Heart right ventricle (tissue), 16 donors: ENCODE results near the gene HERC3. TPM values are rescaled to one million over a fixed set of nuclear protein-coding genes. Genes with fewer than 3 reads are reported as not detected.

ENCODE experiments used
- ATAC-seq, 8 donors: fragments of 200-7000 bp; cut with Tn5 transposase; one replicate each; pipeline ENCODE4 v1.9.1; 2020; ENCODE audit warnings: mild to moderate bottlenecking in 8 of 8, moderate library complexity in 8 of 8, moderate number of reproducible peaks in 1 of 8
- DNase-seq, 2 donors: peaks; one replicate each; pipeline ENCODE4 v3.0.0-alpha.2; 2020
- H3K27ac ChIP-seq, 10 donors: fragments of 200-600 bp; sonication (generic) in 2 of 10; one replicate each; pipeline versions ENCODE4 v1.5.0 to v1.8.0; 2020 to 2022; ENCODE audit warnings: mild to moderate bottlenecking in 3 of 10
- H3K27me3 ChIP-seq, 7 donors: fragments of 200-600 bp; one replicate each; pipeline ENCODE4 v1.8.0; 2021 to 2022; ENCODE audit warnings: mild to moderate bottlenecking in 2 of 7
- H3K36me3 ChIP-seq, 9 donors: fragments of 200-600 bp; sonication (generic) in 1 of 9; one replicate each; pipeline versions ENCODE4 v1.5.0 to v1.8.0; 2020 to 2022; ENCODE audit warnings: mild to moderate bottlenecking in 2 of 9
- H3K4me1 ChIP-seq, 9 donors: fragments of 200-600 bp; sonication (generic) in 1 of 9; one replicate each; pipeline versions ENCODE4 v1.5.0 to v1.8.0; 2020 to 2022; ENCODE audit warnings: mild to moderate bottlenecking in 4 of 9
- H3K4me3 ChIP-seq, 10 donors: fragments of 200-600 bp; sonication (generic) in 2 of 10; one replicate each; pipeline versions ENCODE4 v1.5.0 to v1.8.0; 2020 to 2022; ENCODE audit warnings: mild to moderate bottlenecking in 7 of 10, moderate library complexity in 2 of 10
- H3K9me3 ChIP-seq, 11 donors: fragments of 200-600 bp in 10 of 11; sonication (generic) in 2 of 11; one replicate each; pipeline versions ENCODE4 v1.5.0 to v1.8.0; 2013 to 2022; ENCODE audit warnings: mild to moderate bottlenecking in 2 of 11, control low read depth in 1 of 11, moderate library complexity in 1 of 11
- WGBS, 2 donors: extraction: QIAGEN DNeasy Blood & Tissue Kit; methylation state at CpG; one replicate each; pipeline ENCODE4 v1.1.7; 2013; ENCODE audit warnings: inconsistent platforms in 1 of 2; 5-methylcytosine and 5-hydroxymethylcytosine counted together
- intact Hi-C, 10 donors: fragments of 100-400 bp; cut with DNase I; formaldehyde crosslinking; loops; one replicate each; pipeline versions ENCODE4 v1.11.1 to v1.14.2; 2022
- polyA plus RNA-seq, 2 donors: library from polyadenylated mRNA; stranded (reverse); fragments of 200-250 nt; gene quantifications; one replicate each; pipeline ENCODE4 v1.2.3, GENCODE V29; 2013
- total RNA-seq, 10 donors: library from RNA; stranded (reverse); fragmentation: NEBNext Ultra II Directional in 3 of 10; extraction: Animal tissue kit (Norgen Biotek cat#: 25700) in 3 of 10; gene quantifications; one replicate each; pipeline versions ENCODE4 v1.2.1 to v1.2.4, GENCODE V29; 2021 to 2023
- TF ChIP-seq, protein P1 (sequence below), 9 donors: fragments of 200-600 bp; sonication (generic) in 2 of 9; IDR thresholded peaks; one replicate each; pipeline versions ENCODE4 v1.5.0 to v1.8.0; 2021 to 2022; ENCODE audit warnings: antibody characterized with exemption in 9 of 9, mild to moderate bottlenecking in 5 of 9, moderate library complexity in 1 of 9
- donor health status: Arrhythmogenic right ventricular cardiomyopathy.
- donor health status: ischemic (EF 13 %, LVEDD 7.1; RV severe dilation, severe dysfunction).
- donor health status: healthy with polysubstance abuse.
- donor health status: DM: no; HTN: yes; CAD: no.
- donor health status: DM: no; HTN: no; CAD: no.
- donor health status: ischemic (EF 25% LVEDD 6.9; RV normal size, moderate dysfunction).
- donor health status: ischemic (EF 25% LVEDD 5.7; RV mildly dilated, moderate dysfunction).
- donor health status: healthy.
- donor health status: DM: yes; HTN: yes; CAD: no.
- donor health status: Ischemic cardiomyopathy.
- donor health status: ischemic (EF 35%, LVEDD 5.7; RV mildly dilated, moderate dysfunction).
- donor health status: nonischemic (EF 11% LVEDD 7.7; RV severe dilation, severe dysfunction).
- donor health status: DM: yes; HTN: yes; CAD: no.
- donor health status: PGD.
- donor health status: ischemic (EF 29% LVEDD 5.4; RV normal size, mild dysfunction).
- donor health status: nonischemic (EF 23%, LVEDD 6.1; RV moderate dilation, normal function).

Gene HERC3
- total and polyA plus RNA-seq, 12 donors: 8.5 to 62.6 (median 46.5) TPM

DNA sequence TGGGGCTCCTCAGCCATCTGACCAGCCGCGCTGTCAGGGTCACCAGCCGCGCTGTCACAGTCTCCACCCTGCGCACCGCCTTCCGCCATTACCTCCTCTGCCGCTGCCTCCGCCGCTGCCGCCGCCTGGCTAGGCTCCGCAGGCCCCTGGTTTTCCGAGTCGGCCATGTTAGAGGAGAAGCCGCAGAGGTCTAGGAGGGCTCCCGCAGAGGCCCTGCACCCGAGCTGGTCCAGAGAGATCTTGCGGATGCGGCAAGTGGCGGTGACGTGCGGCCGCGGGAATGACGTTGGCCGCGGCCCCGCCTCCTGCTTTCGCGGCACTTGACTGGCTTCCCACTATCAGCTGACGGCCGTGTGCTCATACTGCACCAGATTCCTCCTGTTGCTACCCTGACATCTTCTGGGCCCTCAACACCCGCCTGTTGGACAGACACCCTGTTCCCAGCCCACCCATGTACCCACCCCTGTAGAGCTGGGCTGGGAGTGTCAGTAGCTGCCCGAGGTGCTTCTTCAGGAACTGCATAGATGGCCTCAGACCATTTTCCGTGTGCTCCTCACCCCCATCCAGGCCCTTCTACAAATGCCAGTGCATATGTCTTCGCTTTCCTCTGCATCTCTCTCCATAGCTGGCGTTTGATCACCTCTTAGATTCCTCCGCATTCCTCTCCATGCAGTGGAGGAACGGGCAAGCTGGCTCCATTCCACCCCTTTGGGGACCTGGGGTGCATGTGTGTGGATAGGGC is 105.5 kb downstream of the HERC3 start, which contains the start of gene NAP1L5:
NAP1L5 (minus strand) TSS at position 242 of the 742 bp plus-strand sequence; CDS start at position 167, 75 bp downstream.
- DNase-seq (peak; percentile 67 to 70), ATAC-seq (peak; percentile 87 to 94 (median 92))
- peak within 1 kb of the TSS; percentile 47 to 84 (median 76) for H3K27ac ChIP-seq
- no peaks in the 10 kb centered on the region for H3K9me3 ChIP-seq
- H3K4me3 ChIP-seq: peak within 1 kb of the TSS; percentile 29 to 73 (median 66)
- TF ChIP-seq, protein P1, sequence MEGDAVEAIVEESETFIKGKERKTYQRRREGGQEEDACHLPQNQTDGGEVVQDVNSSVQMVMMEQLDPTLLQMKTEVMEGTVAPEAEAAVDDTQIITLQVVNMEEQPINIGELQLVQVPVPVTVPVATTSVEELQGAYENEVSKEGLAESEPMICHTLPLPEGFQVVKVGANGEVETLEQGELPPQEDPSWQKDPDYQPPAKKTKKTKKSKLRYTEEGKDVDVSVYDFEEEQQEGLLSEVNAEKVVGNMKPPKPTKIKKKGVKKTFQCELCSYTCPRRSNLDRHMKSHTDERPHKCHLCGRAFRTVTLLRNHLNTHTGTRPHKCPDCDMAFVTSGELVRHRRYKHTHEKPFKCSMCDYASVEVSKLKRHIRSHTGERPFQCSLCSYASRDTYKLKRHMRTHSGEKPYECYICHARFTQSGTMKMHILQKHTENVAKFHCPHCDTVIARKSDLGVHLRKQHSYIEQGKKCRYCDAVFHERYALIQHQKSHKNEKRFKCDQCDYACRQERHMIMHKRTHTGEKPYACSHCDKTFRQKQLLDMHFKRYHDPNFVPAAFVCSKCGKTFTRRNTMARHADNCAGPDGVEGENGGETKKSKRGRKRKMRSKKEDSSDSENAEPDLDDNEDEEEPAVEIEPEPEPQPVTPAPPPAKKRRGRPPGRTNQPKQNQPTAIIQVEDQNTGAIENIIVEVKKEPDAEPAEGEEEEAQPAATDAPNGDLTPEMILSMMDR (IDR thresholded peaks at IDR 0.05): no peak
- H3K4me1 ChIP-seq: peaks cover 0 to 22% (median 6%) of the 10 kb centered on the region in 9 donors
- H3K27me3 ChIP-seq: no peaks in the 10 kb centered on the region
- peaks cover 0 to 36% (median 5%) of the 10 kb centered on the region in 9 donors for H3K36me3 ChIP-seq
- WGBS, 2 donors: 47 to 53% methylated on average over 40 of the region's 40 CpGs
- intact Hi-C loops: loop anchor here in 1 of 10 donors (5.0 kb wide), 1 partner anchor 325 kb away; no protein-coding TSS in a partner anchor

GRCh38 chr4:88698519-88698918 is 106.2 kb downstream of the HERC3 start:
- intact Hi-C loops: loop anchor here in 1 of 10 donors (5.0 kb wide), 1 partner anchor 324 kb away; no protein-coding TSS in a partner anchor
- WGBS, 2 donors: 88 to 96% methylated on average over 7 of the region's 7 CpGs
- no peak for DNase-seq

DNA sequence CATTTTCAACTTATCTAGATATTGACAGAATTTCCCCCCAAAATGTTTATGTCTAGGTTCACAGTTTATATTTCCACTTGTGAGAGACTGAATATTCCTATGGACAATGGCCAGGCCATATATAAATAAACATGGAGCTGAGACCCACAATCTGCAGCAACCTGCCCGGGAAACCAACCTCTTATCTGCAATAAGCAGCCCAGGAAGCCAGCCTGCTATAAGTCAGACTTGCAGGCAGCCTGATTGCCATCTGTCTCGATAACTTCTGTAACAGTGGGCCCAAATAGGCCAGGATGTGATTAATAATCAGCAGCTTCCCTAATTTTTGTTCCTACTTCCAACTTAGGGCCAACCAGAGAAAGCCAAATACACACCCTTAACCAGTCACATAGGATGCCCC is 110.5 kb downstream of the HERC3 start:
- TF ChIP-seq, protein P1 (IDR thresholded peaks at IDR 0.05): no peak
- DNase-seq: no peak
- H3K36me3 ChIP-seq: peaks cover 0 to 68% (median 21%) of the 10 kb centered on the region in 9 donors
- H3K27me3 ChIP-seq: no peaks in the 10 kb centered on the region
- intact Hi-C loops: loop anchor here in 5 of 10 donors (5.0 to 10.0 kb wide), 3 partner anchors 92 to 322 kb away; no protein-coding TSS in a partner anchor
- no peak overlapping the region for H3K4me3 ChIP-seq
- ATAC-seq: no peak
- no peak overlapping the region for H3K27ac ChIP-seq
- WGBS, 2 donors: 64 to 66% methylated on average over 2 of the region's 2 CpGs
- H3K9me3 ChIP-seq: no peaks in the 10 kb centered on the region
- H3K4me1 ChIP-seq: peaks cover 0 to 18% (median 8%) of the 10 kb centered on the region in 9 donors

More at GRCh38 chr4:88698519-88698918, 106.2 kb downstream of the HERC3 start:
- peak in 1 of 8 donors; percentile 20 for ATAC-seq
- TF ChIP-seq, protein P1 (IDR thresholded peaks at IDR 0.05): no peak
- H3K4me1 ChIP-seq: peaks cover 0 to 20% (median 6%) of the 10 kb centered on the region in 9 donors
- H3K27me3 ChIP-seq: no peaks in the 10 kb centered on the region
- H3K27ac ChIP-seq: peak overlapping the region in 1 of 10 donors; percentile 76
- no peak overlapping the region for H3K4me3 ChIP-seq
- peaks cover 0 to 42% (median 5%) of the 10 kb centered on the region in 9 donors for H3K36me3 ChIP-seq
- no peaks in the 10 kb centered on the region for H3K9me3 ChIP-seq

DNA sequence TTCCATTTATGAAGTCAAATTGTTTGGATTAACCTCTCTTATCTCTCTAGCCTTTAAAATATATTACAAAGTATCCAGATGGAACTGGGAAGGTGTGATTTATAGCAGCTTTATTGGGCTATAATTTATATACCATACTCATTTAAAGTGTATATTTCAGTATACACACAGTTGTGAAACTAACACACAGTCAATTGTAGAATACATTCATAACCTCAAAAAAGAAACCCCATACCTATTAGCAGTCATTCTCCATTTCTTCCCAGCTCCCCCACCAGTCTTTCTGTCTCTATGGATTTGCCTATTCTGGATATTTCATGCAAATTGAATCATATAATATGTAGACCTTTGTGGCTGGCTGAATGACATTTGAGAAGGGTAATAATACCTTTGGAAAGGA is 112.9 kb downstream of the HERC3 start:
- DNase-seq: no peak
- no peaks in the 10 kb centered on the region for H3K9me3 ChIP-seq
- H3K27me3 ChIP-seq: no peaks in the 10 kb centered on the region
- H3K4me3 ChIP-seq: no peak overlapping the region
- TF ChIP-seq, protein P1 (IDR thresholded peaks at IDR 0.05): no peak
- ATAC-seq: no peak
- no peak overlapping the region for H3K27ac ChIP-seq
- peaks cover 0 to 84% (median 26%) of the 10 kb centered on the region in 9 donors for H3K36me3 ChIP-seq
- intact Hi-C loops: loop anchor here (5.0 to 10.0 kb wide), 6 partner anchors 62 to 320 kb away; no protein-coding TSS in a partner anchor
- peaks cover 0 to 14% (median 8%) of the 10 kb centered on the region in 9 donors for H3K4me1 ChIP-seq
